Epithelial cell of esophagus (primary cell): ENCODE results near the gene NEK1.

Experiments
- DNase-seq: peaks from one replicate; pipeline ENCODE4 v3.0.0; 2010; ENCODE audit warnings: low read depth
- H3K4me3 ChIP-seq: 2 replicates; pipeline ENCODE4 v1.5.1; 2011; ENCODE audit warnings: mild to moderate bottlenecking, low read length, control low read depth
- CTCF ChIP-seq: IDR thresholded peaks from 2 replicates; pipeline ENCODE4 v1.5.1; 2011; ENCODE audit warnings: low read depth, mild to moderate bottlenecking, low read length, control low read depth, inconsistent platforms; ENCODE audit not compliant: insufficient read depth; ENCODE audit errors: missing control alignments

The NEK1 gene

GRCh38 chr4:169351872-169352271 lies 260.5 kb downstream of the NEK1 start:
- TF ChIP-seq CTCF, result no peak
- no peak for DNase-seq
- no peak overlapping the region for H3K4me3 ChIP-seq

- no peak for TF ChIP-seq CTCF
- no peak overlapping the region for H3K4me3 ChIP-seq
- DNase-seq, result no peak
These were observed 263.8 kb downstream of the NEK1 start for GRCh38 chr4:169348541-169348940.

- TF ChIP-seq CTCF, result no peak
These were observed 265.5 kb downstream of the NEK1 start for GRCh38 chr4:169346840-169347239.

GRCh38 chr4:169345316-169345721 lies 267.1 kb downstream of the NEK1 start:
- peak; percentile 89 for DNase-seq
- TF ChIP-seq CTCF, result no peak
- H3K4me3 ChIP-seq, result no peak overlapping the region

More at GRCh38 chr4:169346840-169347239, 265.5 kb downstream of the NEK1 start:
- DNase-seq, result no peak
- no peak overlapping the region for H3K4me3 ChIP-seq
